PC-3 (cell line): ENCODE data around the gene RNASET2.

Experiments used
- EZH2 ChIP-seq: fragments of 300-600 bp; sonication (generic); IDR thresholded peaks from one replicate; pipeline ENCODE4 v1.6.1; 2017; ENCODE audit warnings: antibody characterized with exemption, mild to moderate bottlenecking, low read length; ENCODE audit not compliant: unreplicated experiment
- EZH2phosphoT487 ChIP-seq: fragments of 300-600 bp; sonication (generic); IDR thresholded peaks from 2 replicates; pipeline ENCODE4 v1.6.1; 2018; ENCODE audit warnings: mild to moderate bottlenecking, antibody characterized with exemption, low read length, borderline replicate concordance
- TF ChIP-seq, protein P1 (sequence below): fragments of 300-600 bp; sonication (generic); conservative IDR thresholded peaks from 2 replicates; pipeline ENCODE4 v1.5.1; 2017; ENCODE audit warnings: antibody characterized with exemption, low read depth, mild to moderate bottlenecking, low read length

DNA sequence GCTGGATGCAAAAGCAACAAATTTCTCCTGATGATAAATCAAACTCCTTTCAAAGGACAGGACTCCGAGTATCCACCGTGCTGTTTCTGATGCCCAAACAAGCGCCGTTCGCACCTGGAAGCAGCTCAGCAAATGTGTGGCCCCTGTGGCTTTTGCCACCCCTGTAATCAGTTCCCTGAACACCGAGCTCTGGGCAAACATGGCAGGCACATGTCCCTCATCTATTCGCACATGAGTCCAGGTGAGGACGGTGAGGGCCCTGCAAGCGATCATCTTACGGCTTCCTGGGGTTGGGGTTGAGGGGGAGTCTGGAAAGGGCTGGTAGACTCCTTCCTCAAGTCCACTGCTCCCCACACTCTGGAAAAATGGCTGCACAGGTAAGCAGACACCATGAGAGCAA is 23.7 kb downstream of the RNASET2 start:
- TF ChIP-seq, protein P1, sequence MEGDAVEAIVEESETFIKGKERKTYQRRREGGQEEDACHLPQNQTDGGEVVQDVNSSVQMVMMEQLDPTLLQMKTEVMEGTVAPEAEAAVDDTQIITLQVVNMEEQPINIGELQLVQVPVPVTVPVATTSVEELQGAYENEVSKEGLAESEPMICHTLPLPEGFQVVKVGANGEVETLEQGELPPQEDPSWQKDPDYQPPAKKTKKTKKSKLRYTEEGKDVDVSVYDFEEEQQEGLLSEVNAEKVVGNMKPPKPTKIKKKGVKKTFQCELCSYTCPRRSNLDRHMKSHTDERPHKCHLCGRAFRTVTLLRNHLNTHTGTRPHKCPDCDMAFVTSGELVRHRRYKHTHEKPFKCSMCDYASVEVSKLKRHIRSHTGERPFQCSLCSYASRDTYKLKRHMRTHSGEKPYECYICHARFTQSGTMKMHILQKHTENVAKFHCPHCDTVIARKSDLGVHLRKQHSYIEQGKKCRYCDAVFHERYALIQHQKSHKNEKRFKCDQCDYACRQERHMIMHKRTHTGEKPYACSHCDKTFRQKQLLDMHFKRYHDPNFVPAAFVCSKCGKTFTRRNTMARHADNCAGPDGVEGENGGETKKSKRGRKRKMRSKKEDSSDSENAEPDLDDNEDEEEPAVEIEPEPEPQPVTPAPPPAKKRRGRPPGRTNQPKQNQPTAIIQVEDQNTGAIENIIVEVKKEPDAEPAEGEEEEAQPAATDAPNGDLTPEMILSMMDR, result no peak
- TF ChIP-seq EZH2, result no peak
- no peak for TF ChIP-seq EZH2phosphoT487
